Measurements from ENCODE around the gene NFE2L3.

NFE2L3 gene

GRCh38 chr7:26105931-26106330, 46.1 kb upstream of the NFE2L3 start:
- Histone ChIP-seq H3K9ac (ENCODE audit: low read depth, low read length) (no peak overlapping the region), H3K27me3 (ENCODE audit: insufficient read depth, low read length, poor library complexity) (no peaks in the 10 kb centered on the region), H3K4me1 (ENCODE audit: insufficient read depth, low read length) (no peaks in the 10 kb centered on the region), H3K79me2 (ENCODE audit: insufficient read depth, low read length) (no peaks in the 10 kb centered on the region), H4K20me1 (ENCODE audit: insufficient read depth, low read length) (no peaks in the 10 kb centered on the region), H3K9me3 (ENCODE audit: insufficient read depth, low read length, severe bottlenecking) (no peaks in the 10 kb centered on the region), H3K36me3 (ENCODE audit: insufficient read depth, low read length) (no peaks in the 10 kb centered on the region), H3K4me3 (ENCODE audit: low read depth in 1 of 2, low read length in 2 of 2) (no peak overlapping the region), H2AFZ (ENCODE audit: low read depth, low read length) (no peak overlapping the region), H3K4me2 (ENCODE audit: insufficient read depth, low read length) (no peak overlapping the region), H3K27ac (ENCODE audit: low read length) (no peak overlapping the region)
- ATAC-seq (ENCODE audit: insufficient read depth, low read depth) (no peak), DNase-seq (no peak)
- TF ChIP-seq CTCF (IDR thresholded peaks at IDR 0.05; ENCODE audit: borderline replicate concordance, extremely low read depth, low read length, poor library complexity, severe bottlenecking) (no peak), EZH2 (IDR thresholded peaks at IDR 0.05; ENCODE audit: borderline replicate concordance, low read depth, low read length, severe bottlenecking) (no peak)

GRCh38 chr7:26112203-26112740, 39.7 kb upstream of the NFE2L3 start:
- no peak for TF ChIP-seq EZH2 (IDR thresholded peaks at IDR 0.05; ENCODE audit: borderline replicate concordance, low read depth, low read length, severe bottlenecking)
- no peak for TF ChIP-seq CTCF (IDR thresholded peaks at IDR 0.05; ENCODE audit: borderline replicate concordance, extremely low read depth, low read length, poor library complexity, severe bottlenecking)
- Histone ChIP-seq H2AFZ (ENCODE audit: low read depth, low read length) (no peak overlapping the region), H3K4me3 (ENCODE audit: low read depth in 1 of 2, low read length in 2 of 2) (no peak overlapping the region), H3K27me3 (ENCODE audit: insufficient read depth, low read length, poor library complexity) (no peaks in the 10 kb centered on the region), H4K20me1 (ENCODE audit: insufficient read depth, low read length) (no peaks in the 10 kb centered on the region), H3K36me3 (ENCODE audit: insufficient read depth, low read length) (no peaks in the 10 kb centered on the region), H3K9me3 (ENCODE audit: insufficient read depth, low read length, severe bottlenecking) (no peaks in the 10 kb centered on the region), H3K79me2 (ENCODE audit: insufficient read depth, low read length) (no peaks in the 10 kb centered on the region), H3K9ac (ENCODE audit: low read depth, low read length) (no peak overlapping the region), H3K4me1 (ENCODE audit: insufficient read depth, low read length) (no peaks in the 10 kb centered on the region), H3K4me2 (ENCODE audit: insufficient read depth, low read length) (no peak overlapping the region), H3K27ac (ENCODE audit: low read length) (no peak overlapping the region)
- DNase-seq (no peak), ATAC-seq (ENCODE audit: insufficient read depth, low read depth) (no peak)

DNA sequence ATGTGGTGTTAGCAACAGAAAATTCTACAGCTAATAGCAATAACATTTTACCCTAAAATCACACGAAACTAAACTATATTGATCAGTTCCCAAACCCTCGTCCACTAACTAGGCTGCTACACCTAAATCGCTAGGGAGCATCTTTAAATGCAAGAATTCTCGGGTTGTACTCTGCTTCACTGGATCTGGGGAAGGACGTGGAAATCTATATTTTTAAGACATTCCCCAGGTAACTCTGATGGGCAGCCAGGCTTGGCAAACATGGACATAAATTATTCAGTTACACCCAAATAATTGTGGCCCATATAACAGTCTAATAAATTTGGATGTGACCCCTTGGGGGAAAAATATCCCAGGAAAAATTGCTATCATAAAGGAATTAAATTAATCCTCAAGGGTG, 36.3 kb upstream of the NFE2L3 start:
- H3K9ac ChIP-seq (ENCODE audit: low read depth, low read length): no peak overlapping the region
- no peaks in the 10 kb centered on the region for H3K4me1 ChIP-seq (ENCODE audit: insufficient read depth, low read length)
- no peak for ATAC-seq (ENCODE audit: insufficient read depth, low read depth)
- no peak overlapping the region for H3K4me2 ChIP-seq (ENCODE audit: insufficient read depth, low read length)
- TF ChIP-seq EZH2 (IDR thresholded peaks at IDR 0.05; ENCODE audit: borderline replicate concordance, low read depth, low read length, severe bottlenecking) (no peak), CTCF (IDR thresholded peaks at IDR 0.05; ENCODE audit: borderline replicate concordance, extremely low read depth, low read length, poor library complexity, severe bottlenecking) (no peak)
- no peaks in the 10 kb centered on the region for H3K9me3 ChIP-seq (ENCODE audit: insufficient read depth, low read length, severe bottlenecking)
- no peak overlapping the region for H2AFZ ChIP-seq (ENCODE audit: low read depth, low read length)
- H3K4me3 ChIP-seq (ENCODE audit: low read depth in 1 of 2, low read length in 2 of 2): no peak overlapping the region
- no peak for DNase-seq
- no peaks in the 10 kb centered on the region for H3K27me3 ChIP-seq (ENCODE audit: insufficient read depth, low read length, poor library complexity)
- no peaks in the 10 kb centered on the region for H3K79me2 ChIP-seq (ENCODE audit: insufficient read depth, low read length)
- H4K20me1 ChIP-seq (ENCODE audit: insufficient read depth, low read length): no peaks in the 10 kb centered on the region
- no peak overlapping the region for H3K27ac ChIP-seq (ENCODE audit: low read length)
- no peaks in the 10 kb centered on the region for H3K36me3 ChIP-seq (ENCODE audit: insufficient read depth, low read length)

Data from DND-41 (cell line).